ENCODE results near the gene PPT2.

Gene PPT2

GRCh38 chr6:32175711-32176475 lies 22.0 kb downstream of the PPT2 start, which contains the start of gene AGPAT1:
Gene AGPAT1, minus strand, starts transcription at chr6:32176084. Its CDS starts 4,588 bp downstream, at chr6:32171496.
- in situ Hi-C loops (cut with MboI; ENCODE audit: low pct_unique_long_range_greater_than_20kb, low sequenced_read_pairs, unreplicated experiment): no loop called here

DNA sequence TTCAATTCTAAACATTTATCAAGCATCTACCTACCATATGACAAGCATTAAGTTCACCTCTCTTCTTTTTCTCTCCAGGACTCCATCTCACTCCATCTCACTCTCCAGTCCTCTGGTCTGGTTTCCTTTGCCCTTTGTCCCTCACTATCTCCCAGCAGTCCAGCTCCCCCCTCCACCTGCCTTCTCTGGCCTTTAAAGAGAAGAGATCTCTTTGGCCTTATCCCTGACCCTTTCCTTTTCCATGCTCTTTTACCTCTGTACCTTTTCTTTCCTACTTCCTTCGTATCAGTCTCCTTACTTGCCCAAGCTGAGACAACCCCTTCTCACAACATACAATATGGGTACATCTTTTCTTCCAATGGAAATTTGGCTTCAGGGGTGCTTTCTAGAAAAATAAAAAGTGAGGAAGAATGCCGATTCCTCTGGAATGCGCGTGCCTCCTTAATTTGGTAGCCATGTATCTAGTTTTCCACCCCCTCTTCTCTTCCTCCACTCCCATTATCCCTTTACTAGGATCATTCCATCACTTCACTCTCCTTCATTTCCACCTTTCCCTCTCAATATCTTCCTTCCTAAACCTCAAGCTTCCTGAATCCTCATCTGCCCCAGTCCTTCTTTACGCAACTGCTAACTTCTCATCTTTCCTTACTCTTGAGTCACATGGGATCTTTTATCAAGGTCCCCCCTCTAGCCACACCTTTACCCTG lies 22.7 kb downstream of the PPT2 start:
- DNase-seq (ENCODE audit: low spot score): no peak
- in situ Hi-C loops (cut with MboI; ENCODE audit: low pct_unique_long_range_greater_than_20kb, low sequenced_read_pairs, unreplicated experiment): no loop called here
- TF ChIP-seq CTCF (IDR thresholded peaks at IDR 0.05; ENCODE audit: extremely low read depth, insufficient read depth, missing control alignments): no peak

More at GRCh38 chr6:32175711-32176475, 22.0 kb downstream of the PPT2 start, which contains the start of gene AGPAT1:
- TF ChIP-seq CTCF (IDR thresholded peaks at IDR 0.05; ENCODE audit: extremely low read depth, insufficient read depth, missing control alignments): no peak
- DNase-seq (ENCODE audit: low spot score): peak; percentile 98

- in situ Hi-C loops (cut with MboI; ENCODE audit: low pct_unique_long_range_greater_than_20kb, low sequenced_read_pairs, unreplicated experiment): no loop called here
- TF ChIP-seq CTCF (IDR thresholded peaks at IDR 0.05; ENCODE audit: extremely low read depth, insufficient read depth, missing control alignments): no peak
- DNase-seq (ENCODE audit: low spot score): no peak
These were observed 23.3 kb downstream of the PPT2 start for GRCh38 chr6:32177183-32177787.

- in situ Hi-C loops (cut with MboI; ENCODE audit: low pct_unique_long_range_greater_than_20kb, low sequenced_read_pairs, unreplicated experiment): no loop called here
- peak; percentile 96 for DNase-seq (ENCODE audit: low spot score)
- no peak for TF ChIP-seq CTCF (IDR thresholded peaks at IDR 0.05; ENCODE audit: extremely low read depth, insufficient read depth, missing control alignments)
These were observed 24.0 kb downstream of the PPT2 start, which contains the start of gene RNF5 for GRCh38 chr6:32177788-32178546. Gene RNF5, plus strand, starts transcription at chr6:32178405. Its CDS starts 107 bp downstream, at chr6:32178512.

DNA sequence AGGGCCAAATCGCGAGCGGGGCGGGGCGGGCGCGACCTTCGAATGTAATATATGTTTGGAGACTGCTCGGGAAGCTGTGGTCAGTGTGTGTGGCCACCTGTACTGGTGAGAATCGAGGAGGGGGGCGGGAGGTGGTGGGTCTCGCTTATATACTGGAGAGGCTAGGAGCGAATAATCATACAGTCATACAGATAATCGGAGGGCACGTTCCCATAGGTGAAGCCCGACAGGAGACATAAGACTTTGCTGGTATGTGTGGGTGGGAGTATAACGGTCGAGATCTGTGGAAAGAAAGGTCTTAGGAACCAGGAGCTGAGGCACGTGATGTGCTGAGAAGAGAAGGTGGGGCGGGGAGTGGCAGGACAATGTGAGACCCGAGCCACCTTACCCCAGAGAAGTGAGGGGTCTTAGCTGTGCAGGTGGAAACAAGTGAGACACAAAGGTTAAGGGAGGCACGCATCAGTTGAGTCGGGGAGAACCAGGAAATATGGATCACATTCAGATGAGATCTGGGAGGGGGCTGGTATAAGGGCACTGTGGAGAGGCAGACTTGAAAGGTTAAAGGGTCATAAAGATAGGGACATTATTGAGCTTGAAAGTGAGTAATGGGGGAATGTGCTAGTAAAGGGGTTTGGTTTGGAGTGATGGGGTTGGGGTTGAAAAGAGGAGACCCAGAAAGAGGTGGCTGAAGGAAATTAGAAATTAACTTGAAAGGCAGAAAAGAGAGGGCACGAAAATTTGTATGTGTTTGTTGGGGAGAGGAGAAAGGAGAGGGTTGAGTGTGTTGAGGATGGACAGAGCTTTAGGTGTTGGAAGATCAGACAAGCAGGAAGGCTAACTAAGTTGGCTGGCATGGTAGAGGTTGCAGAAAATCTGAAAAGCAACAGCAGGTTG lies 24.9 kb downstream of the PPT2 start:
- in situ Hi-C loops (cut with MboI; ENCODE audit: low pct_unique_long_range_greater_than_20kb, low sequenced_read_pairs, unreplicated experiment): no loop called here
- no peak for TF ChIP-seq CTCF (IDR thresholded peaks at IDR 0.05; ENCODE audit: extremely low read depth, insufficient read depth, missing control alignments)
- no peak for DNase-seq (ENCODE audit: low spot score)
